Stomach (tissue), 9 donors: ENCODE results near the gene CCT6A. TPM values are rescaled to one million over a fixed set of nuclear protein-coding genes. Genes with fewer than 3 reads are reported as not detected.
A peak's percentile ranks its signal among the peaks of the same experiment; 100 is the strongest.
"Not testable (repeated sequence)": the region's sequence is repeated elsewhere in the genome, so short reads cannot be mapped to it uniquely, and the experiment has no call there.

Experiments
- DNase-seq, 2 donors: peaks; one replicate each; pipeline versions ENCODE4 v3.0.0 to v3.0.0-alpha.2; 2013 to 2019
- H3K27ac ChIP-seq, 5 donors: fragments of 200-600 bp in 4 of 5; sonication (generic) in 4 of 5; one replicate each; pipeline ENCODE4 v1.5.1; 2013 to 2019; ENCODE audit warnings: mild to moderate bottlenecking in 1 of 5, moderate library complexity in 1 of 5
- H3K27me3 ChIP-seq, 3 donors: fragments of 200-600 bp; sonication (generic); one replicate each; pipeline ENCODE4 v1.5.1; 2017 to 2019; ENCODE audit warnings: mixed run types in 1 of 3
- H3K36me3 ChIP-seq, 4 donors: fragments of 200-600 bp; sonication (generic); 1 replicate in 3 of 4; 2 replicates in 1 of 4; pipeline ENCODE4 v1.5.1; 2016 to 2019
- H3K4me1 ChIP-seq, 4 donors: fragments of 200-600 bp; sonication (generic); one replicate each; pipeline ENCODE4 v1.5.1; 2016 to 2019
- H3K4me3 ChIP-seq, 4 donors: fragments of 200-600 bp; sonication (generic) in 3 of 4; one replicate each; pipeline ENCODE4 v1.5.1; 2016 to 2019; ENCODE audit warnings: mild to moderate bottlenecking in 1 of 4
- H3K9me3 ChIP-seq, 4 donors: fragments of 200-600 bp; sonication (generic); one replicate each; pipeline ENCODE4 v1.5.1; 2016 to 2019
- CTCF ChIP-seq, 7 experiments: fragments of 450-650 bp in 4 of 7; fragments of 200-600 bp in 3 of 7; sonication (generic) in 3 of 7; IDR thresholded peaks; one replicate each; pipeline ENCODE4 v1.5.1; 2016 to 2019; ENCODE audit warnings: antibody characterized with exemption in 7 of 7, control low read depth in 2 of 7, mild to moderate bottlenecking in 1 of 7
- EP300 ChIP-seq: sonication (generic); formaldehyde crosslinking; IDR thresholded peaks from one replicate; pipeline ENCODE4 v1.6.1; 2017; ENCODE audit warnings: antibody characterized with exemption
- POLR2A ChIP-seq, 4 donors: fragments of 450-650 bp; IDR thresholded peaks; one replicate each; pipeline ENCODE4 v1.6.1; 2016; ENCODE audit warnings: antibody characterized with exemption in 4 of 4, control low read depth in 2 of 4, mild to moderate bottlenecking in 1 of 4, moderate library complexity in 1 of 4
- POLR2AphosphoS5 ChIP-seq, 3 donors: sonication (generic); formaldehyde crosslinking; IDR thresholded peaks; one replicate each; pipeline ENCODE4 v1.6.1; 2016; ENCODE audit warnings: antibody characterized with exemption in 3 of 3
- WGBS, 5 donors: extraction: QIAGEN DNeasy Blood & Tissue Kit in 3 of 5; methylation state at CpG; one replicate each; pipeline versions ENCODE4 v1.1.5 to v1.1.7; 2013 to 2018; 5-methylcytosine and 5-hydroxymethylcytosine counted together
- intact Hi-C: fragments of 100-400 bp; cut with DNase I; formaldehyde crosslinking; loops from one replicate; pipeline ENCODE4 v1.15.1; 2023; ENCODE audit warnings: low total_unique reads
- polyA plus RNA-seq, 3 donors: library from polyadenylated mRNA; stranded (reverse); fragments of 200-250 nt; gene quantifications; one replicate each; pipeline ENCODE4 v1.2.3, GENCODE V29; 2013
- total RNA-seq, 5 donors: library from RNA; depleted of rRNA; stranded (reverse); fragments of >200 nt; gene quantifications; one replicate each; pipeline versions ENCODE4 v1.1.0 to v1.2.3, GENCODE V29; 2014 to 2016
- donor health status: healthy with polysubstance abuse.
- donor health status: Bipolar disorder and iron deficiency.
- donor health status: healthy.

Gene CCT6A
- total and polyA plus RNA-seq, 8 donors: 36.8 to 200 (median 102) TPM

GRCh38 chr7:56007891-56008290 is 43.7 kb upstream of the CCT6A start:
- H3K4me3 ChIP-seq: no peak overlapping the region
- H3K27me3 ChIP-seq: no peaks in the 10 kb centered on the region
- intact Hi-C loops: no loop called here
- no peak overlapping the region for H3K27ac ChIP-seq
- 77 to 82% (median 79%) methylated on average over 9 of the region's 9 CpGs for WGBS, 5 donors
- H3K4me1 ChIP-seq: peaks cover 11 to 23% (median 14%) of the 10 kb centered on the region in 4 donors
- DNase-seq: peak in 1 of 2 donors; percentile 23
- H3K9me3 ChIP-seq: no peaks in the 10 kb centered on the region
- TF ChIP-seq POLR2A (IDR thresholded peaks at IDR 0.05) (no peak), POLR2AphosphoS5 (IDR thresholded peaks at IDR 0.05) (no peak), EP300 (no peak), CTCF (IDR thresholded peaks at IDR 0.05) (no peak)
- peaks cover 0 to 19% (median 4%) of the 10 kb centered on the region in 4 donors for H3K36me3 ChIP-seq

GRCh38 chr7:56009695-56010094 is 41.9 kb upstream of the CCT6A start:
- intact Hi-C loops: no loop called here
- TF ChIP-seq POLR2AphosphoS5 (IDR thresholded peaks at IDR 0.05) (peak in 1 of 3 donors; percentile 7), CTCF (IDR thresholded peaks at IDR 0.05) (no peak)
- Histone ChIP-seq H3K4me3 (no peak overlapping the region), H3K9me3 (no peaks in the 10 kb centered on the region), H3K36me3 (peaks cover 0 to 36% (median 19%) of the 10 kb centered on the region in 4 donors), H3K4me1 (peaks cover 11 to 21% (median 13%) of the 10 kb centered on the region in 4 donors), H3K27me3 (no peaks in the 10 kb centered on the region), H3K27ac (peak overlapping the region in 4 of 5 donors; percentile 47 to 71 (median 58))
- peak; percentile 39 to 65 for DNase-seq
- WGBS, 5 donors: 22 to 39% (median 27%) methylated on average over 7 of the region's 7 CpGs

- H3K27ac ChIP-seq, H3K4me1 ChIP-seq, H3K27me3 ChIP-seq, H3K9me3 ChIP-seq, DNase-seq, intact Hi-C loops, H3K4me3 ChIP-seq: not testable (repeated sequence)
- 83 to 93% (median 89%) methylated on average over 3 of the region's 3 CpGs for WGBS, 5 donors
- peaks cover 7 to 85% (median 56%) of the 10 kb centered on the region in 4 donors for H3K36me3 ChIP-seq
Measured at GRCh38 chr7:56017015-56017414, 34.5 kb upstream of the CCT6A start.

GRCh38 chr7:56019501-56019900 is 32.1 kb upstream of the CCT6A start:
- intact Hi-C loops: no loop called here
- H3K4me3 ChIP-seq: no peak overlapping the region
- no peaks in the 10 kb centered on the region for H3K27me3 ChIP-seq
- no peak for TF ChIP-seq POLR2A (IDR thresholded peaks at IDR 0.05)
- no peak for TF ChIP-seq POLR2AphosphoS5 (IDR thresholded peaks at IDR 0.05)
- TF ChIP-seq CTCF (IDR thresholded peaks at IDR 0.05): no peak
- TF ChIP-seq EP300: no peak
- no peaks in the 10 kb centered on the region for H3K9me3 ChIP-seq
- H3K4me1 ChIP-seq: no peaks in the 10 kb centered on the region
- no peak overlapping the region for H3K27ac ChIP-seq
- DNase-seq: no peak
- H3K36me3 ChIP-seq: peaks cover 7 to 74% (median 39%) of the 10 kb centered on the region in 4 donors
- 73 to 88% (median 79%) methylated on average over 9 of the region's 9 CpGs for WGBS, 5 donors

- Histone ChIP-seq H3K36me3 (peaks cover 7 to 43% (median 30%) of the 10 kb centered on the region in 4 donors), H3K27ac (no peak overlapping the region), H3K27me3 (no peaks in the 10 kb centered on the region), H3K4me3 (no peak overlapping the region), H3K9me3 (no peaks in the 10 kb centered on the region), H3K4me1 (no peaks in the 10 kb centered on the region)
- no peak for TF ChIP-seq EP300
- no peak for TF ChIP-seq POLR2AphosphoS5 (IDR thresholded peaks at IDR 0.05)
- no peak for TF ChIP-seq POLR2A (IDR thresholded peaks at IDR 0.05)
- TF ChIP-seq CTCF (IDR thresholded peaks at IDR 0.05): no peak
- DNase-seq: no peak
- intact Hi-C loops: no loop called here
Measured at GRCh38 chr7:56023500-56023899, 28.1 kb upstream of the CCT6A start.
